Kidney epithelial cell (primary cell): ENCODE results near the gene SORL1. TPM values are rescaled to one million over a fixed set of nuclear protein-coding genes. Genes with fewer than 3 reads are reported as not detected.

ENCODE experiments used
- DNase-seq: peaks from one replicate; pipeline ENCODE4 v3.0.0-alpha.2; 2010; ENCODE audit warnings: low read depth
- H3K27me3 ChIP-seq: 2 replicates; pipeline ENCODE4 v1.6.0; 2011; ENCODE audit warnings: low read length; ENCODE audit not compliant: control insufficient read depth, insufficient read depth
- H3K36me3 ChIP-seq: 2 replicates; pipeline ENCODE4 v1.5.1; 2011; ENCODE audit warnings: low read length; ENCODE audit not compliant: control insufficient read depth, insufficient read depth
- H3K4me3 ChIP-seq: 2 replicates; pipeline ENCODE4 v1.5.1; 2011; ENCODE audit warnings: low read depth, mild to moderate bottlenecking, control low read depth, low read length
- total RNA-seq: library from RNA; depleted of rRNA; stranded (reverse); fragments of >200 nt; gene quantifications from 2 replicates; pipeline ENCODE4 v1.2.3, GENCODE V29; 2015
- TF ChIP-seq, protein P1 (sequence below): IDR thresholded peaks from 2 replicates; pipeline ENCODE4 v1.5.1; 2011; ENCODE audit warnings: mild to moderate bottlenecking, moderate library complexity, low read length, control low read depth, inconsistent platforms; ENCODE audit not compliant: insufficient read depth, poor library complexity, severe bottlenecking

SORL1 gene
- total RNA-seq, 1 donor from 2014 or later: 4.1 TPM

DNA sequence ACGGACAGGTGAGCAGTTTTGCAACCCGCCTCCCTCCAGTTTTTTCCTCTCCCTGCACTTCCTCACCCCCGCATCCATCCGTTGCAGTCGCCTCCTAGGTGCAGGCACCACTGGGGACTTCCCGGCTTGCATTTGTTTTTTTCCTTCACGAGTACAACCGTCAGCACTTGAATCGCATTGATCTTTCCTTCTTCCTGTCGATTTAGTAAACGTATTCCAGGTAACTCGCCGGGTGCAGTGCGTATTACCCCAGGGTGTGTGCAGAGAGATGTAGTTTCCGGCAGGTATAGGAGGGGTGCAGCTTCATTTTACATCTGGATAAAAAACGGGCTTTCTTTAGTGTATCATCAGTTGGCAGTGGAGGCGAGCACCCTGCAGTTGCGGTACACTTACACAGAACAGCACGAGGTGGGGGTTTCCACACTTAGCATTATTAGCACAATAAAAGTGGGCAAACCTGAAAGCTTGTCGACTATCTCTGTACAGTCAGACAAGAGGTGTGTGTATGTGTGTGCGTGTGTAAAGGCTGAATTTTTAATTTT lies 566 bp downstream of the SORL1 start, which contains the start of gene SORL1-AS1:
Gene SORL1-AS1, minus strand, starts transcription at position 359 of the 542 bp plus-strand sequence.
- peaks cover 9% of the 10 kb centered on the region for H3K27me3 ChIP-seq
- DNase-seq: no peak
- TF ChIP-seq, protein P1, sequence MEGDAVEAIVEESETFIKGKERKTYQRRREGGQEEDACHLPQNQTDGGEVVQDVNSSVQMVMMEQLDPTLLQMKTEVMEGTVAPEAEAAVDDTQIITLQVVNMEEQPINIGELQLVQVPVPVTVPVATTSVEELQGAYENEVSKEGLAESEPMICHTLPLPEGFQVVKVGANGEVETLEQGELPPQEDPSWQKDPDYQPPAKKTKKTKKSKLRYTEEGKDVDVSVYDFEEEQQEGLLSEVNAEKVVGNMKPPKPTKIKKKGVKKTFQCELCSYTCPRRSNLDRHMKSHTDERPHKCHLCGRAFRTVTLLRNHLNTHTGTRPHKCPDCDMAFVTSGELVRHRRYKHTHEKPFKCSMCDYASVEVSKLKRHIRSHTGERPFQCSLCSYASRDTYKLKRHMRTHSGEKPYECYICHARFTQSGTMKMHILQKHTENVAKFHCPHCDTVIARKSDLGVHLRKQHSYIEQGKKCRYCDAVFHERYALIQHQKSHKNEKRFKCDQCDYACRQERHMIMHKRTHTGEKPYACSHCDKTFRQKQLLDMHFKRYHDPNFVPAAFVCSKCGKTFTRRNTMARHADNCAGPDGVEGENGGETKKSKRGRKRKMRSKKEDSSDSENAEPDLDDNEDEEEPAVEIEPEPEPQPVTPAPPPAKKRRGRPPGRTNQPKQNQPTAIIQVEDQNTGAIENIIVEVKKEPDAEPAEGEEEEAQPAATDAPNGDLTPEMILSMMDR: no peak
- no peaks in the 10 kb centered on the region for H3K36me3 ChIP-seq
- H3K4me3 ChIP-seq: peak within 1 kb of the TSS; percentile 68

DNA sequence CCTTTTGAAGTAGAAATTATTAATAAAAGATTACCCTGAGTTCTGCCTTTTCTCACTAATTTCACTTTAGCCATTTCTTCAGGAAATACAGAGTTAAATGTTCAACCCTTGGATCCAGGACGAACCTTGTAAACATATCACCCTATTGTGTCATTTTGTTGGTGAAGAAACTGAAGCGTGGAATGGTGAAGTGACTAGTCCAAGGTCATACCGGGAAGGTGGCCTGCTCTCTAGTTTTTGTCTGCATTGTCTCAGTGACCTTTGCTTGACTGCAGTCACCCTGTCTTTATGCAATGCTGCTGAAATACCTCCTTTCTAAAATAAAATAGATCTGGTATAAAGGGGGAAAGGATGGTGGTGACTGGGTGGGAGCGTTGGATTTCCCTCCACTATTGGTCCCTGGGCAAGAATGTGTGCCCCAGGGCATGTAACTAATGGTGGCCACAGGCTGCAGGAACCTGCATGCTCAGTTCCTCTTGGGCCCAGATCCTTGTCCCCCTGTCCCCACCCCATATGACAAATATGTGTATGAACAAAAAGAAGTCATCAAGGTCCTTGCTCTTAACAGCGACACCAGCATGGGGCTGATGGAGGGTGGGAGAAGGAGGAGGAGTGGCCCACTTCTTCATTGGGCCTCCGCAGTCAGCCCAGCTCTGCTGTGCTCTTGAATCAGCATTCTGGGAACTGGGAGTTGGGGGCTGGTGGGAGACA lies 1.6 kb downstream of the SORL1 start:
- Histone ChIP-seq H3K27me3 (peaks cover 9% of the 10 kb centered on the region), H3K36me3 (no peaks in the 10 kb centered on the region), H3K4me3 (no peak overlapping the region)
- DNase-seq: no peak
- TF ChIP-seq, protein P1: no peak

DNA sequence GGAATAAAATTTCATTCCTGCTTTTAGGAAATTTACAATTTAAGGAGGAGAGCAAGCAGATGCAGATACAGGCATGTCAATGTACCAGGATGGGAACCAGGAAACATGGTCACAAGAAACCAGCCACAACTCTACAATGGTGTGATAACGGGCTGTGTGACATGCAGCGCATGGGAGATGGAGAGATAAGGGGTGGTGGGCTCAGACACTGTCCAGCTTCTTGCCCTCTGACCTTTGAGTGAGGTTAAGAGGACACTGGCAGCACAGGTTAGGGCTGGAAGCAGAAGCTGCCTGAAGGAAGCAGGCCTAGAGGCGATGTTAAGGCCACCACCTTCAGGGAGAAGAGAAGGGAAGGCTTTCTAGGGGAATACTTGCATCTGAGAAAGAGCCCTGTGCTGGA lies 3.0 kb downstream of the SORL1 start:
- TF ChIP-seq, protein P1: no peak
- Histone ChIP-seq H3K27me3 (peaks cover 9% of the 10 kb centered on the region), H3K4me3 (no peak overlapping the region), H3K36me3 (no peaks in the 10 kb centered on the region)
- no peak for DNase-seq

DNA sequence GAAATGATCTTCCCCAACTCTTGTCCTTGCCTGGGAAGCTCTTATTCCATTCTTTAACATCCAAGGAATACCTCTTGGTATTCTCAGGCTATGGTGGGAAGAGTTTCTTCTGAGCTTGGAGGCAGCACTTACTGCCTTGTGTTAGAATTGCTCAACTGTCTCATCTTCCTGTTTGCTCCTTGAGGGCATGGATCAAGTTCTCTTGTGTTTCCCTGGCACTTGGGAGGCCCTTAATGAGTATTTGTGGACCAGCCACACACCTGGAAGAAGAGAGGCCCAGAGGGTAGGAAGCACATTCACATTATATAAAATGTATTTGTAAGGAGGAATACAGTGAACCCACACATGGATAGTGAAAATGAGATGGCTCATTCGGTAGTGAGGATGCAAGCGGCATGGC lies 4.0 kb downstream of the SORL1 start:
- H3K4me3 ChIP-seq: no peak overlapping the region
- no peaks in the 10 kb centered on the region for H3K36me3 ChIP-seq
- H3K27me3 ChIP-seq: peaks cover 9% of the 10 kb centered on the region
- TF ChIP-seq, protein P1: no peak
- no peak for DNase-seq

DNA sequence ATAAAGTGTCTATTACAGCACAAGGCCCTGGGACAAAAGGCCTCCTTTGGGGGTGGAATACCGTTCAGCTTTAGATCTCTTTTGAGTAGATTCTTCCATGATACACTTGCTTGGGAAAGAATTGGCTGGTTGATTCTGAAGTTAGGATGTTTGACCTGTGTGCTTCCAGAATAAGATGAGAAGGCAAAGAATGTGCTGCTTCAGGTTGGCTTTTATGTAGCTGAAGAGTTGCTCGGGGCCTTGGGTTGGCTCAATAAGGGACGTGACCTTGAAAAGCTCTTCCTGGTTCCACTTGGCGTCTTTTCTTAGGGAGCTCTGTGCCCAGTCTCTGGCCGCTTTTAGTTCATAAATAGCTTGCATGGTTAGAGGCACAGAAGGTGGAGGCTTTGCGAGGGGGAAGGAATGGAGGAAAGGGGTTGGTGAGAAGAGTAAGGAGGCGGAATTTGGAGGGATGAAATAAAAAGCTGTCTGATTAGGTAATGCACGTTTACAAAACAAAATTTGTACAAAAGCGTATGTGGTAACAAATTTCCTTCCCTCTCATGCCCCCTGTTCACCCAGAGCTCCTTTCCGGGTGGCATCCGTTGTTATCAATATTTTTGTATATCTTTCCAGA lies 4.8 kb downstream of the SORL1 start:
- DNase-seq: no peak
- H3K27me3 ChIP-seq: peaks cover 9% of the 10 kb centered on the region
- H3K4me3 ChIP-seq: no peak overlapping the region
- no peaks in the 10 kb centered on the region for H3K36me3 ChIP-seq
- TF ChIP-seq, protein P1: no peak

DNA sequence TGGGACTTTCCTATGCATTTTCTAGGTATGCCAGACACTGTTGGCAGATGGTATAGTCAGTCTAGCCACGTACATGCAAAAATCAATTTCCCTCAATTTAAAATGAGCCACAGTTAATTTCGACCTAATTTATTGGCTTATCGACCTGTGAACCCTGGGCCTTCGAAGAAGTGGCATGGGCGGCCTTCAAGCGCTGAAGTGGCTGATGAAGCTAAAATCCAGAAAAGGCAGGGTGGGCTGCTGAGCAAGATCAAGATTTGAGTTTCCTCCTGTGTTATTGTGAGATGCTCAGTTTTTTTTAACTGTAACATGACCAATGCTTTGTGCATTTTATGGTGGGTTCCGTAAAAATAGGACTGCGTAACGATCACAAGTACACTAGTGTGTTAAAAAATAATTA lies 6.4 kb downstream of the SORL1 start:
- Histone ChIP-seq H3K27me3 (peaks cover 3% of the 10 kb centered on the region), H3K36me3 (no peaks in the 10 kb centered on the region), H3K4me3 (no peak overlapping the region)
- TF ChIP-seq, protein P1: no peak
- no peak for DNase-seq
